CD4-positive, alpha-beta T cell treated with Interleukin-12 subunit alpha and Interleukin-12 subunit beta, for 1 hour (primary cell): Measurements from ENCODE around the gene MKRN3.
A peak's percentile ranks its signal among the peaks of the same experiment; 100 is the strongest.

ENCODE experiments used
- DNase-seq: peaks from one replicate; pipeline ENCODE4 v3.0.0-alpha.2; 2020

Gene MKRN3

GRCh38 chr15:23565395-23566070 is at the start of gene MKRN3:
Gene MKRN3 (plus strand): TSS chr15:23565674. CDS start chr15:23565783, 109 bp downstream.
- DNase-seq = peak; percentile 43

GRCh38 chr15:23516866-23517265 is 48.6 kb upstream of the MKRN3 start:
- no peak for DNase-seq

- no peak for DNase-seq
Observed at GRCh38 chr15:23518104-23518503, 47.4 kb upstream of the MKRN3 start.

- DNase-seq = no peak
Observed at GRCh38 chr15:23524816-23525215, 40.7 kb upstream of the MKRN3 start.

- DNase-seq = no peak
Observed at GRCh38 chr15:23529891-23530290, 35.6 kb upstream of the MKRN3 start.

- no peak for DNase-seq
Observed at GRCh38 chr15:23532024-23532423, 33.5 kb upstream of the MKRN3 start.

GRCh38 chr15:23536659-23537058 is 28.8 kb upstream of the MKRN3 start:
- no peak for DNase-seq

GRCh38 chr15:23538648-23539047 is 26.8 kb upstream of the MKRN3 start:
- DNase-seq = no peak

- no peak for DNase-seq
Observed at GRCh38 chr15:23539892-23540291, 25.6 kb upstream of the MKRN3 start.

- no peak for DNase-seq
Observed at GRCh38 chr15:23546158-23546557, 19.3 kb upstream of the MKRN3 start.

- DNase-seq = no peak
Observed at GRCh38 chr15:23548071-23548470, 17.4 kb upstream of the MKRN3 start.

- DNase-seq = no peak
Observed at GRCh38 chr15:23561914-23562313, 3.6 kb upstream of the MKRN3 start.

- DNase-seq = no peak
Observed at GRCh38 chr15:23564821-23565394, 566 bp upstream of the MKRN3 start.

- DNase-seq = peak; percentile 27
Observed at GRCh38 chr15:23566071-23566554, 639 bp downstream of the MKRN3 start.

GRCh38 chr15:23566651-23567050 is 1.2 kb downstream of the MKRN3 start:
- DNase-seq = no peak

GRCh38 chr15:23567921-23568320 is 2.4 kb downstream of the MKRN3 start:
- no peak for DNase-seq

- DNase-seq = no peak
Observed at GRCh38 chr15:23569151-23569925, 3.9 kb downstream of the MKRN3 start.

- DNase-seq = no peak
Observed at GRCh38 chr15:23570486-23570885, 5.0 kb downstream of the MKRN3 start.

GRCh38 chr15:23572844-23573243 is 7.4 kb downstream of the MKRN3 start:
- DNase-seq = no peak

- no peak for DNase-seq
Observed at GRCh38 chr15:23574742-23575141, 9.3 kb downstream of the MKRN3 start.

GRCh38 chr15:23576061-23576460 is 10.6 kb downstream of the MKRN3 start:
- no peak for DNase-seq

- no peak for DNase-seq
Observed at GRCh38 chr15:23578521-23579150, 13.2 kb downstream of the MKRN3 start.

GRCh38 chr15:23588268-23588667 is 22.8 kb downstream of the MKRN3 start:
- DNase-seq = no peak
